Middle frontal gyrus (tissue), 1 donor: ENCODE measurements around the gene DOC2A.
"Not testable (repeated sequence)": the region's sequence is repeated elsewhere in the genome, so short reads cannot be mapped to it uniquely, and the experiment has no call there.

Experiments used
- DNase-seq: peaks from one replicate; pipeline ENCODE4 v3.0.0-alpha.2; 2015; ENCODE audit warnings: low spot score; ENCODE audit errors: extremely low spot score

DOC2A gene

GRCh38 chr16:29973384-29974246 is 37.2 kb downstream of the DOC2A start, which contains the start of gene TAOK2:
Gene TAOK2 (plus strand): TSS chr16:29973868. CDS start chr16:29977773, 3,905 bp downstream.
- DNase-seq, result peak; percentile 95

- DNase-seq, result no peak
These were observed 37.8 kb downstream of the DOC2A start for GRCh38 chr16:29972992-29973383.

GRCh38 chr16:29972500-29972899 is 38.3 kb downstream of the DOC2A start:
- no peak for DNase-seq

- no peak for DNase-seq
These were observed 39.5 kb downstream of the DOC2A start for GRCh38 chr16:29971304-29971703.

- no peak for DNase-seq
These were observed 42.6 kb downstream of the DOC2A start for GRCh38 chr16:29968205-29968604.

- DNase-seq, result no peak
These were observed 47.6 kb downstream of the DOC2A start for GRCh38 chr16:29963021-29963743.

GRCh38 chr16:29962344-29962994 is 48.4 kb downstream of the DOC2A start:
- DNase-seq, result no peak

- DNase-seq, result peak; percentile 90
These were observed 49.1 kb downstream of the DOC2A start, which contains the start of gene TMEM219 for GRCh38 chr16:29961479-29962343. Gene TMEM219 (plus strand): TSS chr16:29962079. CDS start chr16:29963144, 1,065 bp downstream.

GRCh38 chr16:29961127-29961478 is 49.7 kb downstream of the DOC2A start:
- no peak for DNase-seq

- DNase-seq, result not testable (repeated sequence)
These were observed 51.0 kb downstream of the DOC2A start for GRCh38 chr16:29959821-29960220.

GRCh38 chr16:29959293-29959692 is 51.5 kb downstream of the DOC2A start:
- no peak for DNase-seq

- DNase-seq, result no peak
These were observed 52.1 kb downstream of the DOC2A start for GRCh38 chr16:29958756-29959155.
